Stimulated activated CD8-positive, alpha-beta memory T cell treated with anti-CD3 and anti-CD28 coated beads, Interleukin-4, amount 100 ng/mL, for 1 hour (primary cell): ENCODE data around the gene FBXL7.

ENCODE experiments used
- DNase-seq, 2 donors: peaks; one replicate each; pipeline ENCODE4 v3.0.0-alpha.2; 2020; ENCODE audit warnings: low read depth in 2 of 2, low spot score in 1 of 2

The FBXL7 gene

GRCh38 chr5:15748266-15748665 is 248.3 kb downstream of the FBXL7 start:
- no peak for DNase-seq

- no peak for DNase-seq
Observed at GRCh38 chr5:15752663-15753285, 252.8 kb downstream of the FBXL7 start.

GRCh38 chr5:15753752-15754151 is 253.8 kb downstream of the FBXL7 start:
- no peak for DNase-seq

DNA sequence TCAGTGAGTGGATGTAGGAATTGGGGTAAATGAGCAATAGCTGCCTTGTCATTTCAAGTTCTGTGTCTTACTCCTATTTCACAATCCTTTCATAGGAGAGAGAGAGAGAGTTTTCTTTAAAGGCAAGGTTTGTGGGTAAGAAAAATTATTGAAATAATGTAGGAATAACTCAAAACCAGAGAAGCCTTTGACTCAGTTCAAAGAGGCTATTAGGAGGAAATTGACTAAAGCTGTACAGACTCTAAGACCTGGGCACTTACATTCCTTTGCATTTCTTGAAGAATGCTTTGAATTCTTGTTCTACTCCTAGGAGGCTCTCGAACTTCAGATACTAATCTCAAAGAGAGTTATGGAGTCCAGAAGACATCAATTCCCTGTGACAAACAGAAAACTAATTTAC is 257.1 kb downstream of the FBXL7 start:
- DNase-seq = no peak

GRCh38 chr5:15757619-15758018 is 257.6 kb downstream of the FBXL7 start:
- DNase-seq = no peak

DNA sequence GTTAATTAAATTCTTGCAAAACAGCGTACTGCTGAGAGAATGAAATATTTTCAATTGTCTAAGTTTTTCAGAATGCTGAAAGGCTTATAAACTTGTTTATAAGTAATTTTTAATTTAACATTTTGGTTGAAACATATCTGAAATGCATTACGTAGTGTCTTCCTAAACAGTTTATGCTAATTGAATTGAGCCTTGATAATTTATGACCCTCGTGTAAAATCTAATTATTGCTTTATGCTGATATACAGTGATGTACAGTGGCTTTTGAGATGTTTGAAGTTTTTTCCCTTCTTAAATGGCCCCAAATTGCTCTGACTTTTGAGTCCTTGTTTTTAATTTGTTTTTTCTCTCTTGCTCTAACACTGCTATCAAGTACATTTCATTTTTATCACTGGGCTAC is 262.7 kb downstream of the FBXL7 start:
- DNase-seq = no peak

- no peak for DNase-seq
Observed at GRCh38 chr5:15763754-15764153, 263.8 kb downstream of the FBXL7 start.

DNA sequence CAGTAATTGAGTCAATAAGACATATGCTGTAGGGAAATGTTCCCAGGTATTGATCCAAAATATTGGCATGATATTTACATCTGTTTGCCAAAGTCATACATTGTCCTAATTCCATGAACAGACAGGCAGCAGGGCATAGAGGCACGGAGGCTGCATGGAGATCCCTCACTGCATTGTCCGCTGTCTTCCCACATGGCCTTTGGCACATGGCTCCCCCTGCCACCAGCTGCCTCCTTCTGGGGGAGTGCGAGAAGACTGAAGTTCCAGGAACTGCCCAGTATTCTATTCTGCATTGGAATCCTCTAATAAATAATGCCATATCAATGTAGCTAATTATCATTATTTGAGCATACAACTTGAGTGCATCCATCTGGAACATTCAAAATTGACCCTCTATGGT is 269.0 kb downstream of the FBXL7 start:
- no peak for DNase-seq

DNA sequence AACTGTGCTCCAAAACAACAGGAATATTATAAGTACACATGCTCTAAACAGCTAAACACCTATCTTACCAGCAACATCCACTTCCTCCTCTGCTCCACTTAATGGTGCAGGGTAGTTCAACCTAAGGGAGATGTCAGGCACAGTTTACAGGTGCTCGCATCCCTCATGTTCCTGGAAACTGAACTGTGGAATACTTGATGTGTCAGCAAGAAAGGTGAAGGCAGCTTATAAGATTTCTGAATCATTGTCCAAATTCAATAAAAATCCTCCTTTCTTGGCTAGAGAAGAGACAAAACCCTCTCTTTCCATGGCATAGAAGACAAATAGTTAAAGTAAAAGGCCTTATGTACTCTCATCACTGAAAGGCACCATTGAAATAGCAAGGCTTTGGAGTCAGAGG is 272.2 kb downstream of the FBXL7 start:
- DNase-seq = no peak

- no peak for DNase-seq
Observed at GRCh38 chr5:15774632-15775031, 274.7 kb downstream of the FBXL7 start.

- DNase-seq = no peak
Observed at GRCh38 chr5:15776346-15776745, 276.4 kb downstream of the FBXL7 start.

DNA sequence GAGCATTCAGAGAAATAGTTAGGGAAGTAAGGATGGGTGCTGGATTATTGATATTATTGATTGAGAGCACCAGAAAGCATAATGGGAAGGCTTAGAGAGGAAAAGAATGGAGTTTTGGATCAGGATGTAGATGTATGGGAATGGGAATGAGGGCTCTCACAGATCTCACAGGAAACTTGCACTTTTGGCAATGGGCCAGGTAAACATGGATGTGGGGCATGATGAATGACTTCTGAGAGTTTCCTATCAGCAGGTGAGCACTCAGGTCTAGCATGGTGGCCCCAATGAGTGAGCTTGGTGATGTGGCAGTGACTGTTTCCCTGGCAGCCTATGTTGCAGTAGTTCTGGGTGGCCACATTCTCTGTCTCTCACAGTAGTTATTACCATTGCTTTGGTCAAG is 283.8 kb downstream of the FBXL7 start:
- DNase-seq = no peak

GRCh38 chr5:15785531-15785981 is 285.6 kb downstream of the FBXL7 start:
- no peak for DNase-seq

- DNase-seq = no peak
Observed at GRCh38 chr5:15786326-15786725, 286.3 kb downstream of the FBXL7 start.

GRCh38 chr5:15786884-15787283 is 286.9 kb downstream of the FBXL7 start:
- no peak for DNase-seq

DNA sequence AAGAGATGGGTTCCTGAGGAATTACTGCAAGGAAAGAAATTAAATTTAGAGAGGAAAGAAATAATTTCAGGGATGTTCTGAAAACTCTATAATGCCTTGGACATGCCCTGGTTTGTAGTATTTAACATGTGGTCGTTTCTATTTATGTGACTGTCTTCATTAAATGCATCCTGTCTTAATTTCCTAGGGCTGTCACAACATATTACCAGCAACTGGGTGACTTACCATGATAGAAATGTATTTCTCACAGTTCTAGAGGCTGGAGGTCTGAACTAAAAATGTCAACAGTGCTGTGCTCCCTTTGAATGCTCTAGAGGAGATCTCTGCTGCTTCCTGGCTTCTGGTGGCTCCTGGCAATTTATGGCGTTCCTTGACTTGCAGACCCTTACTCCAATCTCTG is 287.7 kb downstream of the FBXL7 start:
- no peak for DNase-seq

GRCh38 chr5:15789642-15790041 is 289.7 kb downstream of the FBXL7 start:
- no peak for DNase-seq

DNA sequence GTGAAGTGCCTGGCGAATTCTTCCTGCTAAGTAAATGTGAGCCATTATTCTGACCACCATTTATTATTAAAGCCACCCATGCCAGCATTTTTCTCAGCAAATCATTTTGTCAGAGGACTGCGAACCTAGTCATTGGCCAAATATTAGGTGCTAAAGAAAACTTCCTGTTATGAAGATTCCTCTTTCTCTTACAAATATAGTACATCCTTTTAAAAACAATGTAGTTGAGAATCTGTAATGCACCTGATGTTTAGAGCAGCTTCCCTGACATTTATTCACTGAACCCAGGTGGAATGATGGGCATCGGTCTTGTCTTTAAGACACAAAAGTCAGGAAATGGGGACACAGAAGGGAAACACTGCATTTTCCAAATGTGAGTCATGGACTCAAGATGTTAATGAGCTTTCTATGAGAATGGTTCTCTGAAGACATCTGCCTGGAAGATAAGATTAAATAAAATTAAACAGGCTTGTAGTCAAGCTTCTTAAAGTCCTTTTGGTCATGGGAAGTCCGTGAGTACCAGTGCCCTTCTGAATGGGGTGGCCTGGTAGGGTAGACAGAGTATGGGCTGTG is 290.6 kb downstream of the FBXL7 start:
- DNase-seq = no peak

DNA sequence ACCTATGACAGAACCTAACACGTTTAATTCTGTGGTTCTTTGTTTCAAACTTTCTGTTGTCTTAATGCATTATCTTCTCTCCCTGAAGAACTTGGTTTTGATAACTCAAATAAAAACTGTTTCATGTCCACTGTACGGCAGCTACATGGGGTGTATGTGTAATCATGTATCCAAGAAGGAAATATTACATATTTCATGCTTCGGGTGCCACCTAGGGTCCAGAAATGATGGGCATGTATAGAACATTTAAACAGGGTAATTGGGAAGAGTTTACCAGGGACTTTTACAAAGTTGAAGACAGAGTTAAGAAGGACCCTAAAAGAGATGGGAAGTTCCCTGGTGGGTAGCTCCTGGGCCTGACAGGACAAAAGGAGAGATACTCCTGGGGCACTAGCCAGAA is 291.3 kb downstream of the FBXL7 start:
- DNase-seq = no peak

DNA sequence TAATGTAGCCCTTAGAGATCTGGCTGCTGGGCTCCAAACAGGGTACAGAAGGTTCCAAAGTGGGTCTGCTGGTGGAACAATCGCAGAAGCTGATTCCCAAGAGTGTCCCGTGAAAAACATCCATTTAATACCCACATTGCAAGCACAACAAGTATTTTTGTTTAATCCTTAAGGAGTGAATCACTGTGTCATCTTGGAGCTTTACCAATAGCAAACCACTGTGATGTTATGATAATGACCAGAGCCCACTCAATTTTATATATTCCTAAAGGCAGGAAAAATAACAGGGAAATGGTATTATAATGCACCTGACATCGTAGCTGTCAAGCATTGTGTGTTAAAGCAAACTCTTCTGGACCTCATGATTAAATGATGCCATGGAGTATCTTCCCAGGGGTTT is 291.9 kb downstream of the FBXL7 start:
- no peak for DNase-seq

DNA sequence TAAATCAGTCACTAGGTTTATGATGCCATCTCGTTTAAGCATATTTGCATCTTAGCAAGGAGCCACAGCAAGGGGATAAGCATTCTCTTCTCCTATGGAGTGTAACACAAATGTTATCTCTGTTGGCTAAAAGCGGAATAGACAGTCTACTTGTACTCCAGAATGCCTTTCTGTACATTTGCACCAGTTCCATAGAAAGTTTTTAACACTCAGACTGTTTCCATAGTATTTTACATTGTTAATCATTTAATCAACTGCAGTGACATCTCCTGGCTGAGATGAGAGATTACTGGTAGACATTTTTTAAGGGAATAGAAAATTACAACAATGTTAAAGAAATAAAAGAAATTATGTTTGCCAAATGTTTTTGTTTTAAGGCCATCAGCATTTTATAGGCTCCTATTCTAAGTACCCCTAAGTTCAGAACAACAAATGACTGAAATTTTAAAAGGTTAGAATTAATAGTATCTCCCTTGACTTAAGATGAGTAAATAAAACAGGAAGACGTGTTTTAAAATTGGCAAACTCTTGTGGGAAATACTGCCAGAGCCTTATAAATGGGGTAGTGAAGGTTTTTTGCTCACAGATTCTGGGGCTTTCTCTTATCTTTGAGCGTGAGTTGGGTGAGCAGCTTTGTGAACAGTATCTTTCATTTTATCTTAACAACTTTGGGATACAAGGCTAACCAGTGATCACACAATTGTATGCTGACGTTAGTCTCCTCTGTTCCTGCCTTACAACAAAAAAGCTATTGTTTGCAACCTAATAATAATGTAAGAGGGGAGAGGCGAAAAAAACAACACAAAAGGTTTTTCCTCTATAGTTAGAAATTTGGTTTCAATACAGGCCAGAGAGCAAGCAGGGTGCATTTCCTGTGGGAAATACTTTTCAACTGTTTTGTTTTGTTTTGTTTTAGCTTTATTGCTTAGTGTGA is 294.3 kb downstream of the FBXL7 start:
- no peak for DNase-seq

DNA sequence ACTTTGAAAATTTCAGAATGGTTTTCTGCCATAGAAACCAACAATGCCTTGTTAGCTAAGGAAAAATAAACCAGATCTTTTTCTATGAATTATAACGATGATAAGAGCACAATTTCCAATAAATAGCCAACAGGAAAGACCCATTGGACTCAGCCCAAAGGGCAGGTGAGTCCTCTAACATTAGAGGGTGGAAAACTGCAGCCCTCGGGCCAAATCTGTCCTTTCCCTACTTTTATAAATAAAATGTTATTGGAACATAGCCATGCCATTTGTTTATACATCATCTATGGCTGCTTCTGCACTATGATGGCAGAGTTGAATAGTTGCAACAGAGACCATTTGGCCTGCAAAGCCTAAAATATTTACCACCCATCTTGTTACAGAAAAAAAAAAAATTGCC is 296.1 kb downstream of the FBXL7 start:
- no peak for DNase-seq
